K562 (cell line): ENCODE results near the gene LPCAT3. TPM values are rescaled to one million over a fixed set of nuclear protein-coding genes. Genes with fewer than 3 reads are reported as not detected.

Source experiments
- CBX3 ChIP-seq, 2 experiments: IDR thresholded peaks; 1 replicate in 1 of 2; 2 replicates in 1 of 2; pipeline ENCODE4 v1.6.1; 2012; ENCODE audit warnings: inconsistent platforms in 2 of 2, low read length in 2 of 2, borderline replicate concordance in 1 of 2, control low read depth in 1 of 2
- CREB1 ChIP-seq, 2 experiments: sonication (generic) in 1 of 2; formaldehyde crosslinking in 1 of 2; IDR thresholded peaks; 2 replicates each; pipeline versions ENCODE4 v1.6.1 to v1.8.0; 2012 to 2022; ENCODE audit warnings: inconsistent platforms in 1 of 2, mild to moderate bottlenecking in 1 of 2, missing genetic modification reagents in 1 of 2, moderate library complexity in 1 of 2
- E2F3 ChIP-seq: fragments of 250-450 bp; sonication (Bioruptor Pico); IDR thresholded peaks from 2 replicates; pipeline ENCODE4 v1.4.0; 2020; ENCODE audit warnings: mild to moderate bottlenecking
- HDGF ChIP-seq: fragments of 450-650 bp; IDR thresholded peaks from 2 replicates; pipeline ENCODE4 v1.6.1; 2016
- NR2C1 ChIP-seq, 2 experiments: fragments of 450-650 bp; IDR thresholded peaks; 2 replicates each; pipeline ENCODE4 v1.6.1; 2017; ENCODE audit warnings: mild to moderate bottlenecking in 2 of 2, antibody characterized with exemption in 1 of 2, inconsistent platforms in 1 of 2, missing compliant biosample characterization in 1 of 2, missing genetic modification characterization in 1 of 2
- NR4A1 ChIP-seq, 2 experiments: fragments of 250-450 bp in 1 of 2; fragments of 450-650 bp in 1 of 2; sonication (Bioruptor Pico) in 1 of 2; IDR thresholded peaks; 2 replicates each; pipeline versions ENCODE4 v1.4.0 to v1.6.1; 2016 to 2020; ENCODE audit warnings: mild to moderate bottlenecking in 2 of 2, missing compliant biosample characterization in 1 of 2, missing genetic modification characterization in 1 of 2, moderate library complexity in 1 of 2
- POLR2A ChIP-seq: fragments of 450-650 bp; conservative IDR thresholded peaks from 2 replicates; pipeline ENCODE4 v1.6.1; 2016
- PRMT5 ChIP-seq: sonication (generic); formaldehyde crosslinking; IDR thresholded peaks from 2 replicates; pipeline ENCODE4 v1.5.0; 2020; ENCODE audit warnings: missing genetic modification reagents
- PURB ChIP-seq: sonication (generic); formaldehyde crosslinking; IDR thresholded peaks from 2 replicates; pipeline ENCODE4 v1.9.0; 2021; ENCODE audit warnings: low read depth, mild to moderate bottlenecking, missing genetic modification reagents
- RB1 ChIP-seq: fragments of 450-650 bp; IDR thresholded peaks from 2 replicates; pipeline ENCODE4 v1.6.1; 2017; ENCODE audit warnings: low read depth, mild to moderate bottlenecking
- RNF2 ChIP-seq: sonication (generic); IDR thresholded peaks from 2 replicates; pipeline ENCODE4 v1.6.1; 2016
- ZNF311 ChIP-seq: fragments of 250-450 bp; sonication (Bioruptor Pico); IDR thresholded peaks from 2 replicates; pipeline ENCODE4 v1.4.0; 2020; ENCODE audit warnings: mild to moderate bottlenecking, moderate library complexity
- polyA plus RNA-seq, 8 experiments: library from polyadenylated mRNA; depleted of rRNA in 4 of 8; stranded (reverse) in 5 of 8; unstranded in 3 of 8; fragments of >200 nt; fragmentation: Nextera tagmentation in 2 of 8; fragmentation: Illumina TruSeq in 1 of 8; extraction: Ambion mirVana in 2 of 8; extraction: Trizol in 1 of 8; gene quantifications; 2 replicates each; pipeline versions ENCODE4 v1.2.1 to v1.2.3, GENCODE V29; 2011 to 2014; ENCODE audit warnings: inconsistent platforms in 1 of 8, missing spikeins in 1 of 8
- total RNA-seq, 7 experiments: library from RNA; depleted of rRNA in 6 of 7; stranded (reverse); fragments of >200 nt in 6 of 7; fragmentation: Illumina TruSeq in 2 of 7; extraction: Trizol in 2 of 7; gene quantifications; 2 replicates each; pipeline versions ENCODE4 v1.2.1 to v1.2.3, GENCODE V29; 2011 to 2021; ENCODE audit warnings: low replicate concordance in 1 of 7
- TF ChIP-seq, protein P1 (sequence below): sonication (generic); formaldehyde crosslinking; IDR thresholded peaks from 2 replicates; pipeline ENCODE4 v1.9.0; 2022; ENCODE audit warnings: mild to moderate bottlenecking, missing genetic modification reagents
- TF ChIP-seq, protein P2 (sequence below): fragments of 450-650 bp; IDR thresholded peaks from 2 replicates; pipeline ENCODE4 v1.6.1; 2016; ENCODE audit warnings: antibody characterized with exemption
- TF ChIP-seq, protein P3 (sequence below): fragments of 200-800 bp; sonication (Bioruptor generic); IDR thresholded peaks from 2 replicates; pipeline ENCODE4 v1.6.1; 2017; ENCODE audit warnings: missing genetic modification characterization, missing compliant biosample characterization
- TF ChIP-seq, protein P4 (sequence below), 2 experiments: fragments of 150-350 bp in 1 of 2; IDR thresholded peaks; 2 replicates each; pipeline ENCODE4 v1.6.1; 2012 to 2016; ENCODE audit warnings: low read depth in 2 of 2, low read length in 2 of 2, mild to moderate bottlenecking in 1 of 2, moderate library complexity in 1 of 2

Gene LPCAT3
- total and polyA plus RNA-seq, 9 of the 15 experiments (the other 6 are each of a cell fraction or from before 2014, with no cell fraction given): 4.9 to 52.5 (median 25.3) TPM

DNA sequence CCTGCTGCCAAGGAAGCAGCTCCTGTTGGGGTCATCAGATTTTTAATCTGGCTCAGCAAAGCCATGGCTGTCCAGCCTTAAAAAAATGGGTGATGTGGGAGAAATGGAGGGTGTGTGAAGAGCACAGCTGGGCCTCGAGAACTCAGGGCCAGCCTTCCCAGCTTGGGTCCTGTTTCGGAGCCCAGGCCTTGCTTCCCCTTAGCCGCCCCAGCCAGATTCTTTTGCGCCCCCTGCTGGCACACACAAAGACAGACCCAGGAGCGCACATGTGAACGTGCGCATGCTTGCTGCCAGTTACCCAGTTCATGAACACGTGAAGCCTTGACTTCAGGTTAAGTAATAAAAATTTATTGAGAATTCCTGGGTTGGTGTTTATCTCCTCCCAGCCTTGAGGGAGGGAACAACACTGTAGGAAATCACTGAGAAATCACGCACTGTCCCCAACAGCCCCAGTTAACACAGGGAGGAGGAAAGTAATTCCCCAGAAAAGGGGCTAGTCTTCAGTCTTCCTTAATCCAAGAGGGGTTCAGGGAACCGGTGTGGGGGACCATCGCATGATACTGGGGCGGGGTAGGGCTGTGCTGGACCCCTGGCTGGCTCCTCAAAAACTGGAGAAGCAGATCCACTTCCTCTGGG is 53.1 kb downstream of the LPCAT3 start (continued):
- TF ChIP-seq, protein P1, sequence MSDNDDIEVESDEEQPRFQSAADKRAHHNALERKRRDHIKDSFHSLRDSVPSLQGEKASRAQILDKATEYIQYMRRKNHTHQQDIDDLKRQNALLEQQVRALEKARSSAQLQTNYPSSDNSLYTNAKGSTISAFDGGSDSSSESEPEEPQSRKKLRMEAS (CRISPR knock-in tag): peak; percentile 95
- TF ChIP-seq CREB1 (IDR thresholded peaks at IDR 0.05) (no peak), CREB1 (CRISPR knock-in tag; IDR thresholded peaks at IDR 0.05) (peak; percentile 48; the same call in 1 of the 2 replicates), POLR2A (peak; percentile 50), HDGF (no peak), RNF2 (0 out of 2 replicates have a peak, but pooled peaks have one; percentile 2), NR4A1 (CRISPR knock-in tag; IDR thresholded peaks at IDR 0.05) (peak; percentile 75; the same call in 1 of the 2 replicates), NR4A1 (tag; IDR thresholded peaks at IDR 0.05) (no peak), NR2C1 (IDR thresholded peaks at IDR 0.05) (0 out of 2 replicates have a peak, but pooled peaks have one; percentile 15), NR2C1 (tag; IDR thresholded peaks at IDR 0.05) (no peak), E2F3 (CRISPR knock-in tag) (no peak), ZNF311 (CRISPR knock-in tag) (no peak), PURB (no peak), CBX3 (IDR thresholded peaks at IDR 0.05; ENCODE audit: borderline replicate concordance in 1 of 2, low read length in 2 of 2) (no peak; a peak in 1 of 3 replicates), RB1 (peak; percentile 36; the same call in 1 of the 2 replicates), PRMT5 (CRISPR knock-in tag) (no peak)
- TF ChIP-seq, protein P2, sequence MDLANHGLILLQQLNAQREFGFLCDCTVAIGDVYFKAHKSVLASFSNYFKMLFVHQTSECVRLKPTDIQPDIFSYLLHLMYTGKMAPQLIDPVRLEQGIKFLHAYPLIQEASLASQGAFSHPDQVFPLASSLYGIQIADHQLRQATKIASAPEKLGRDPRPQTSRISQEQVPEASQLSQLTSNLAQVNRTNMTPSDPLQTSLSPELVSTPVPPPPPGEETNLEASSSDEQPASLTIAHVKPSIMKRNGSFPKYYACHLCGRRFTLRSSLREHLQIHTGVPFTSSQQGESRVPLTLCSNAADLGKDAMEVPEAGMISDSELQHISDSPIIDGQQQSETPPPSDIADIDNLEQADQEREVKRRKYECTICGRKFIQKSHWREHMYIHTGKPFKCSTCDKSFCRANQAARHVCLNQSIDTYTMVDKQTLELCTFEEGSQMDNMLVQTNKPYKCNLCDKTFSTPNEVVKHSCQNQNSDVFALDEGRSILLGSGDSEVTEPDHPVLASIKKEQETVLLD: 0 out of 2 replicates have a peak, but pooled peaks have one; percentile 14
- TF ChIP-seq, protein P3, sequence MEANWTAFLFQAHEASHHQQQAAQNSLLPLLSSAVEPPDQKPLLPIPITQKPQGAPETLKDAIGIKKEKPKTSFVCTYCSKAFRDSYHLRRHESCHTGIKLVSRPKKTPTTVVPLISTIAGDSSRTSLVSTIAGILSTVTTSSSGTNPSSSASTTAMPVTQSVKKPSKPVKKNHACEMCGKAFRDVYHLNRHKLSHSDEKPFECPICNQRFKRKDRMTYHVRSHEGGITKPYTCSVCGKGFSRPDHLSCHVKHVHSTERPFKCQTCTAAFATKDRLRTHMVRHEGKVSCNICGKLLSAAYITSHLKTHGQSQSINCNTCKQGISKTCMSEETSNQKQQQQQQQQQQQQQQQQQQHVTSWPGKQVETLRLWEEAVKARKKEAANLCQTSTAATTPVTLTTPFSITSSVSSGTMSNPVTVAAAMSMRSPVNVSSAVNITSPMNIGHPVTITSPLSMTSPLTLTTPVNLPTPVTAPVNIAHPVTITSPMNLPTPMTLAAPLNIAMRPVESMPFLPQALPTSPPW (CRISPR knock-in tag): peak; percentile 44; the same call in 1 of the 2 replicates
- TF ChIP-seq, protein P4, sequence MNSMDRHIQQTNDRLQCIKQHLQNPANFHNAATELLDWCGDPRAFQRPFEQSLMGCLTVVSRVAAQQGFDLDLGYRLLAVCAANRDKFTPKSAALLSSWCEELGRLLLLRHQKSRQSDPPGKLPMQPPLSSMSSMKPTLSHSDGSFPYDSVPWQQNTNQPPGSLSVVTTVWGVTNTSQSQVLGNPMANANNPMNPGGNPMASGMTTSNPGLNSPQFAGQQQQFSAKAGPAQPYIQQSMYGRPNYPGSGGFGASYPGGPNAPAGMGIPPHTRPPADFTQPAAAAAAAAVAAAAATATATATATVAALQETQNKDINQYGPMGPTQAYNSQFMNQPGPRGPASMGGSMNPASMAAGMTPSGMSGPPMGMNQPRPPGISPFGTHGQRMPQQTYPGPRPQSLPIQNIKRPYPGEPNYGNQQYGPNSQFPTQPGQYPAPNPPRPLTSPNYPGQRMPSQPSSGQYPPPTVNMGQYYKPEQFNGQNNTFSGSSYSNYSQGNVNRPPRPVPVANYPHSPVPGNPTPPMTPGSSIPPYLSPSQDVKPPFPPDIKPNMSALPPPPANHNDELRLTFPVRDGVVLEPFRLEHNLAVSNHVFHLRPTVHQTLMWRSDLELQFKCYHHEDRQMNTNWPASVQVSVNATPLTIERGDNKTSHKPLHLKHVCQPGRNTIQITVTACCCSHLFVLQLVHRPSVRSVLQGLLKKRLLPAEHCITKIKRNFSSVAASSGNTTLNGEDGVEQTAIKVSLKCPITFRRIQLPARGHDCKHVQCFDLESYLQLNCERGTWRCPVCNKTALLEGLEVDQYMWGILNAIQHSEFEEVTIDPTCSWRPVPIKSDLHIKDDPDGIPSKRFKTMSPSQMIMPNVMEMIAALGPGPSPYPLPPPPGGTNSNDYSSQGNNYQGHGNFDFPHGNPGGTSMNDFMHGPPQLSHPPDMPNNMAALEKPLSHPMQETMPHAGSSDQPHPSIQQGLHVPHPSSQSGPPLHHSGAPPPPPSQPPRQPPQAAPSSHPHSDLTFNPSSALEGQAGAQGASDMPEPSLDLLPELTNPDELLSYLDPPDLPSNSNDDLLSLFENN (IDR thresholded peaks at IDR 0.05; ENCODE audit: low read depth in 2 of 2, low read length in 2 of 2): no peak
